Stimulated activated CD8-positive, alpha-beta memory T cell treated with anti-CD3 and anti-CD28 coated beads, Interleukin-15, amount 100 ng/mL, for 48 hours (primary cell): ENCODE data around the gene LRRC7.
"Not testable (repeated sequence)": the region's sequence is repeated elsewhere in the genome, so short reads cannot be mapped to it uniquely, and the experiment has no call there.

ENCODE experiments used
- DNase-seq, 2 donors: peaks; one replicate each; pipeline ENCODE4 v3.0.0-alpha.2; 2020; ENCODE audit warnings: low read depth in 2 of 2

Gene LRRC7

GRCh38 chr1:69697340-69697739, 129.6 kb downstream of the LRRC7 start:
- DNase-seq, result no peak

GRCh38 chr1:69700770-69701169, 133.0 kb downstream of the LRRC7 start:
- DNase-seq, result no peak

- no peak for DNase-seq
Observed at GRCh38 chr1:69702085-69702484, 134.4 kb downstream of the LRRC7 start.

- no peak for DNase-seq
Observed at GRCh38 chr1:69706473-69706872, 138.8 kb downstream of the LRRC7 start.

- DNase-seq, result no peak
Observed at GRCh38 chr1:69707103-69707502, 139.4 kb downstream of the LRRC7 start.

- no peak for DNase-seq
Observed at GRCh38 chr1:69710484-69711189, 142.9 kb downstream of the LRRC7 start.

- no peak for DNase-seq
Observed at GRCh38 chr1:69711190-69711930, 143.6 kb downstream of the LRRC7 start.

- not testable (repeated sequence) for DNase-seq
Observed at GRCh38 chr1:69717834-69718233, 150.1 kb downstream of the LRRC7 start.

GRCh38 chr1:69728206-69728605, 160.5 kb downstream of the LRRC7 start:
- no peak for DNase-seq

GRCh38 chr1:69733061-69733460, 165.3 kb downstream of the LRRC7 start:
- DNase-seq, result no peak

- DNase-seq, result no peak
Observed at GRCh38 chr1:69737527-69738185, 169.9 kb downstream of the LRRC7 start.

- DNase-seq, result no peak
Observed at GRCh38 chr1:69738458-69739250, 170.9 kb downstream of the LRRC7 start.

- no peak for DNase-seq
Observed at GRCh38 chr1:69739251-69739605, 171.5 kb downstream of the LRRC7 start.

- DNase-seq, result no peak
Observed at GRCh38 chr1:69743146-69743545, 175.4 kb downstream of the LRRC7 start.

GRCh38 chr1:69744381-69744780, 176.7 kb downstream of the LRRC7 start:
- DNase-seq, result no peak

- DNase-seq, result no peak
Observed at GRCh38 chr1:69747207-69747606, 179.5 kb downstream of the LRRC7 start.

GRCh38 chr1:69750638-69751037, 182.9 kb downstream of the LRRC7 start:
- DNase-seq, result no peak

GRCh38 chr1:69752831-69753230, 185.1 kb downstream of the LRRC7 start:
- no peak for DNase-seq

GRCh38 chr1:69754521-69754920, 186.8 kb downstream of the LRRC7 start:
- DNase-seq, result no peak

- DNase-seq, result no peak
Observed at GRCh38 chr1:69755647-69756046, 187.9 kb downstream of the LRRC7 start.

GRCh38 chr1:69765951-69766350, 198.2 kb downstream of the LRRC7 start:
- DNase-seq, result no peak
